GM19455 (cell line): ENCODE measurements around the gene NCOA6.
"Not testable (repeated sequence)": the region's sequence is repeated elsewhere in the genome, so short reads cannot be mapped to it uniquely, and the experiment has no call there.

Experiments used
- ATAC-seq: cut with Tn5 transposase; IDR thresholded peaks from one replicate; pipeline ENCODE4 v1.9.1; 2021; ENCODE audit not compliant: unreplicated experiment

The NCOA6 gene

GRCh38 chr20:34831936-34832335 is 6.5 kb upstream of the NCOA6 start:
- ATAC-seq, result no peak

- ATAC-seq, result no peak
Measured at GRCh38 chr20:34829191-34829590, 3.7 kb upstream of the NCOA6 start.

GRCh38 chr20:34824806-34825529 is 483 bp downstream of the NCOA6 start:
- peak; percentile 78 for ATAC-seq

GRCh38 chr20:34824452-34824805 is 1.0 kb downstream of the NCOA6 start:
- ATAC-seq, result no peak

- no peak for ATAC-seq
Measured at GRCh38 chr20:34824026-34824425, 1.4 kb downstream of the NCOA6 start.

GRCh38 chr20:34820805-34821578 is 4.5 kb downstream of the NCOA6 start:
- ATAC-seq, result no peak

- ATAC-seq, result no peak
Measured at GRCh38 chr20:34817801-34818200, 7.7 kb downstream of the NCOA6 start.

- ATAC-seq, result no peak
Measured at GRCh38 chr20:34817072-34817471, 8.4 kb downstream of the NCOA6 start.

- no peak for ATAC-seq
Measured at GRCh38 chr20:34815636-34816035, 9.8 kb downstream of the NCOA6 start.

- no peak for ATAC-seq
Measured at GRCh38 chr20:34808583-34808982, 16.9 kb downstream of the NCOA6 start.

- ATAC-seq, result not testable (repeated sequence)
Measured at GRCh38 chr20:34807944-34808465, 17.4 kb downstream of the NCOA6 start.

- no peak for ATAC-seq
Measured at GRCh38 chr20:34806255-34806654, 19.2 kb downstream of the NCOA6 start.

- no peak for ATAC-seq
Measured at GRCh38 chr20:34798871-34799270, 26.6 kb downstream of the NCOA6 start.

- ATAC-seq, result no peak
Measured at GRCh38 chr20:34798328-34798727, 27.1 kb downstream of the NCOA6 start.

- ATAC-seq, result no peak
Measured at GRCh38 chr20:34797012-34797995, 28.1 kb downstream of the NCOA6 start.

GRCh38 chr20:34794006-34794585 is 31.4 kb downstream of the NCOA6 start:
- ATAC-seq, result no peak

- ATAC-seq, result no peak
Measured at GRCh38 chr20:34792687-34793363, 32.6 kb downstream of the NCOA6 start.

GRCh38 chr20:34791289-34792020 is 34.0 kb downstream of the NCOA6 start:
- no peak for ATAC-seq

GRCh38 chr20:34781220-34781619 is 44.2 kb downstream of the NCOA6 start:
- no peak for ATAC-seq
